T-cell (primary cell): ENCODE data around the gene FCHSD2. TPM values are rescaled to one million over a fixed set of nuclear protein-coding genes. Genes with fewer than 3 reads are reported as not detected.
A peak's percentile ranks its signal among the peaks of the same experiment; 100 is the strongest.

ENCODE experiments used
- ATAC-seq, 4 experiments: fragments of 200-7000 bp in 3 of 4; fragments of 150-1000 bp in 1 of 4; cut with Tn5 transposase; replicated peaks in 1 of 4; 1 replicate in 3 of 4; 2 replicates in 1 of 4; pipeline ENCODE4 v1.10.0; 2021; ENCODE audit warnings: moderate library complexity in 3 of 4, mild to moderate bottlenecking in 2 of 4, moderate number of reproducible peaks in 1 of 4
- CTCF ChIA-PET, 2 donors: fragments of 300-600 bp; sonication (Branson Sonifier 250); formaldehyde crosslinking; loops; one replicate each; lab custom pipeline; 2022; ENCODE audit warnings: antibody characterized with exemption in 2 of 2; lab: Charles Lee
- POLR2A ChIA-PET, 2 donors: fragments of 300-600 bp; sonication (Branson Sonifier 250); formaldehyde crosslinking; loops; one replicate each; lab custom pipeline; 2022; ENCODE audit warnings: antibody characterized with exemption in 2 of 2; lab: Charles Lee
- DNase-seq, 35 experiments: peaks; one replicate each; pipeline versions ENCODE4 v3.0.0 to v3.0.0-alpha.2; 2013 to 2023
- H3K27ac ChIP-seq: one replicate; pipeline ENCODE4 v1.5.1; 2013; ENCODE audit warnings: low read length
- H3K27me3 ChIP-seq, 2 experiments: replicated peaks in 1 of 2; 1 replicate in 1 of 2; 2 replicates in 1 of 2; pipeline versions ENCODE4 v1.6.1 to v1.7.0; 2013; ENCODE audit warnings: low read length in 1 of 2, mixed read lengths in 1 of 2; ENCODE audit not compliant: control insufficient read depth in 2 of 2, insufficient read depth in 2 of 2; ENCODE audit errors: extremely low read depth in 1 of 2
- H3K36me3 ChIP-seq, 2 donors: 1 replicate in 1 of 2; 2 replicates in 1 of 2; pipeline versions ENCODE4 v1.6.1 to v1.7.0; 2013; ENCODE audit warnings: low read length in 1 of 2; ENCODE audit not compliant: control insufficient read depth in 2 of 2, insufficient read depth in 1 of 2; ENCODE audit errors: extremely low read depth in 1 of 2
- H3K4me1 ChIP-seq, 2 experiments: 1 replicate in 1 of 2; 2 replicates in 1 of 2; pipeline versions ENCODE4 v1.6.1 to v1.7.0; 2013; ENCODE audit warnings: low read length in 2 of 2, mixed read lengths in 1 of 2; ENCODE audit not compliant: insufficient read depth in 2 of 2, control insufficient read depth in 1 of 2; ENCODE audit errors: extremely low read depth in 1 of 2
- H3K4me3 ChIP-seq, 2 donors: 1 replicate in 1 of 2; 2 replicates in 1 of 2; pipeline versions ENCODE4 v1.5.1 to v1.7.0; 2013; ENCODE audit warnings: mild to moderate bottlenecking in 2 of 2, low read length in 1 of 2, moderate library complexity in 1 of 2; ENCODE audit not compliant: control insufficient read depth in 1 of 2; ENCODE audit errors: extremely low read depth in 1 of 2
- H3K9me3 ChIP-seq: 2 replicates; pipeline ENCODE4 v1.7.0; 2013
- H3K27ac Mint-ChIP-seq, 2 donors: one replicate each; pipeline ENCODE4 v1.8.0; 2020 to 2021; ENCODE audit warnings: mild to moderate bottlenecking in 2 of 2, mixed read lengths in 2 of 2
- H3K27me3 Mint-ChIP-seq, 2 donors: one replicate each; pipeline ENCODE4 v1.8.0; 2021 to 2022; ENCODE audit warnings: mixed read lengths in 2 of 2
- H3K36me3 Mint-ChIP-seq: one replicate; pipeline ENCODE4 v1.8.0; 2021; ENCODE audit warnings: mixed read lengths
- H3K4me1 Mint-ChIP-seq, 3 donors: one replicate each; pipeline ENCODE4 v1.8.0; 2020 to 2022; ENCODE audit warnings: mixed read lengths in 3 of 3, mild to moderate bottlenecking in 1 of 3
- H3K4me3 Mint-ChIP-seq, 3 donors: one replicate each; pipeline ENCODE4 v1.8.0; 2020 to 2022; ENCODE audit warnings: mild to moderate bottlenecking in 3 of 3, mixed read lengths in 3 of 3, moderate library complexity in 3 of 3
- H3K9me3 Mint-ChIP-seq, 3 donors: one replicate each; pipeline ENCODE4 v1.8.0; 2020 to 2022; ENCODE audit warnings: mixed read lengths in 3 of 3
- WGBS: methylation state at CpG from one replicate; pipeline ENCODE4 v1.1.5; 2013; ENCODE audit warnings: missing lambda C conversion rate; ENCODE audit not compliant: insufficient coverage; 5-methylcytosine and 5-hydroxymethylcytosine counted together
- total RNA-seq, 35 experiments: library from RNA in 6 of 35; stranded (reverse) in 6 of 35; fragments of 120-200 nt in 1 of 35; gene quantifications; one replicate each; pipeline versions ENCODE4 v1.2.1 to v1.2.4 and lab custom pipeline; 2013 to 2026

FCHSD2 gene
- total RNA-seq, 5 donors from 2014 or later (not counting 1 experiment from before 2014, with no cell fraction given) = 37.0 to 53.8 (median 46.3) TPM

DNA sequence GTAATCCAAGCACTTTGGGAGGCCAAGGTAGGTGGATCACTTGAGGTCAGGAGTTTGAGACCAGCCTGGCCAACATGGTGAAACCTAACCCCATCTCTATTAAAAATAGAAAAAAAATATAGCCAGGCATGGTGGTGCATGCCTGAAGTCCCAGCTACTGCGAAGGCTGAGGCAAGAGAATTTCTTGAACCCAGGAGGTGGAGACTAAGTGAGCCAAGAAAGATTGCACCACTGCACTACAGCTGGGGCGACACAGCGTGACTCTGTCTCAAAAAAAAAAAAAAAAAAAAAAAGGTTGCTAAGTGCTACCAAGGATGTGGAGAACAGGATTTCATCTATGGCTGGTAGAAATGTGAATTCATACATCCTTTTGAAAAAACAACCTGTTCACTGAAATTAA lies 291.3 kb downstream of the FCHSD2 start:
- Histone ChIP-seq H3K9me3 (no peaks in the 10 kb centered on the region), H3K27ac (no peak overlapping the region), H3K27me3 (no peaks in the 10 kb centered on the region), H3K4me1 (no peaks in the 10 kb centered on the region), H3K36me3 (peaks cover 0 to 6% of the 10 kb centered on the region in 2 donors), H3K4me3 (no peak overlapping the region)
- WGBS = no CpG with 5 or more reads among the region's 3 CpGs
- Mint-ChIP-seq H3K36me3 (peaks cover 6% of the 10 kb centered on the region), H3K4me3 (no peak overlapping the region), H3K9me3 (no peaks in the 10 kb centered on the region), H3K27ac (no peak overlapping the region), H3K27me3 (no peaks in the 10 kb centered on the region), H3K4me1 (peaks cover 8 to 15% (median 13%) of the 10 kb centered on the region in 3 donors)
- no peak for ATAC-seq
- DNase-seq = no peak
- ChIA-PET POLR2A (no interaction called here), CTCF (no interaction called here)

DNA sequence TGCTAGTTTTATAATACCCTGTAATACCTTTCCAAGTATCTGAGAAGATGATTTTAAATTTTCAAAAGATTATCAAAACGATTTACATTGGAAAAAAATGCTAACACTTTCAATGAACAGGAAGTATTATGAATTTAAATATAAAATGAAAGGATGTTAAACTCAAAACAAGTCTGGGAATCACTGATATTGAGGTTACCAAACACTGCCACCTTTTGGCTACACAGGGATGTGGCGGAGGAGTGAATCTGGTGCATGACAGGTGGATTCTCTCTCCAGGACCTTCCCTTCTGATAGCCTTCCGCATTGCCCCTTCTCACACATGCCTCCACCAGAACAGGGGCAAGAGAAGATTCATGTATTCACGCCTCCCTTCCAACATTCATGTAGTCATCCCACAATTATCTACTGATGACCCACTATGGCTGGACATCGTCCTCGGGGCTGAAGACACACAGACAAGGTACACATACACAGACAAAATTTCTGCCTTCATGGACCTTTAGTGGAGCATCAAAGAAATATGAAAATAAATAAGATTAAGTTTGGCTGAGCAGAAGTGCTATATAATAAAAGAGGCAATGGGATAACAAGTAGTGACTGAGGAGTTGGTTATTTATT lies 293.2 kb downstream of the FCHSD2 start:
- POLR2A ChIA-PET = no interaction called here
- Mint-ChIP-seq H3K36me3 (peaks cover 16% of the 10 kb centered on the region), H3K9me3 (no peaks in the 10 kb centered on the region), H3K27ac (peak overlapping the region in 1 of 2 donors; percentile 10), H3K4me1 (peaks cover 8 to 15% (median 13%) of the 10 kb centered on the region in 3 donors), H3K27me3 (no peaks in the 10 kb centered on the region), H3K4me3 (no peak overlapping the region)
- Histone ChIP-seq H3K27ac (no peak overlapping the region), H3K36me3 (peaks cover 0 to 6% of the 10 kb centered on the region in 2 donors), H3K27me3 (no peaks in the 10 kb centered on the region), H3K4me1 (no peaks in the 10 kb centered on the region), H3K9me3 (no peaks in the 10 kb centered on the region), H3K4me3 (no peak overlapping the region)
- ATAC-seq (peak in 3 of 4 experiments; percentile 52 to 68 (median 56)), DNase-seq (peak in 24 of 35 experiments; percentile 15 to 69 (median 30))
- CTCF ChIA-PET = interaction anchor here in 1 of 2 donors (1.0 kb wide), 1 partner anchor 55 kb away, joined by 3 read pairs; the partner anchor contains the start of gene STARD10
- WGBS = 100% methylated on average over 2 of the region's 6 CpGs

DNA sequence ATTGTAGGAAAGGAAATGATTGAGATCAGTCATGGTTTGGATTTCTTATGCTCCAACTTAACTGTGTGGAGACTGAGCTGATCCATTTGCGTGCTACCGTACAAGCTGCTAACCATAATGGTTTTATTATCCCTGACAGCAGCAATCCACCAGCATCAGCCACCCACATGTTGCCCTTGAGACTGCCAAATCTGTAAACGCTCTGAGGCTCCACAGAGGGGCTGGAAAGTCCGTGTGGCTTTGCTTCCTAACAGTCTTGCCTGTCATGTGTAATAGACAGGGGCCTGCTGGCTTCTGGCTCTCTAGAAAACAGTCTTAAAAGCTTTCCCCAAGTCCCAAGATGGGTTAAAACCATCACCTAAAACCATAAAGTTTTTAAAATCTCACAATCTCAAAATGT lies 297.8 kb downstream of the FCHSD2 start:
- CTCF ChIA-PET = no interaction called here
- Mint-ChIP-seq H3K4me1 (peaks cover 5 to 7% (median 6%) of the 10 kb centered on the region in 3 donors), H3K9me3 (no peaks in the 10 kb centered on the region), H3K4me3 (no peak overlapping the region), H3K36me3 (peaks cover 42% of the 10 kb centered on the region), H3K27ac (no peak overlapping the region), H3K27me3 (no peaks in the 10 kb centered on the region)
- Histone ChIP-seq H3K27ac (no peak overlapping the region), H3K4me1 (no peaks in the 10 kb centered on the region), H3K27me3 (no peaks in the 10 kb centered on the region), H3K4me3 (no peak overlapping the region), H3K9me3 (no peaks in the 10 kb centered on the region), H3K36me3 (peaks cover 3 to 40% of the 10 kb centered on the region in 2 donors)
- WGBS = 88% methylated on average over 4 of the region's 4 CpGs
- no peak for DNase-seq
- POLR2A ChIA-PET = no interaction called here
- ATAC-seq = no peak

DNA sequence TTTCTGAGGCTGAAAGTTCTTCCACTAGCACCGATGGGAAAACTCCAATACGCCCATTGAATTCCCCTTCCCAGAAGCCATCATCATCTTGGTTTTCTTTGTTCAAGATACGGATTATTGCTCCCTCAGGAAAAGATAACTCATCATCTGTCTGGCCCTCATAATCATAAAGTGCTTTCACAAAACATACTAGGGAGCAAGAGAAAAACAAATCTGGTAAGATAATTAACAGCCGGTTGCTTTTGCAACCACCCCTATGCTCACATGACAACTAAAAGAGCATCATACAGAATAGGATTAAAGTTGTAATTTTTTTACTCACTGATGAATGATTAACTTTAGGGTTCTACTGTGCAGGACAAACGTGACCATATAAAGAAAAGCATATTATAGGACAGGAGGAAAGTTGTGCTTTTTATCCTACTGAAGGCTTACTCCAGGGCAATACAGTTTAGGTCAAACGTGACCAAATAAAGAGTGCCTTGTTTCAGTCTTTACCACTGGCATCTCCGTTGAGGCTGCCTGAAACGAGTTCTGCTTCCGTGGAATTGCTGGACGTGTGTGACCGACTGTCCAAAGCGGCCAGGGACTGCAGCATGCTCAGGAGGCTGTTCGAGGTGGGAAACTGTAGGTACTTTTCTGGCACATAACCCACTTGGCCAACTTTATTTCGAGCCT lies 299.3 kb downstream of the FCHSD2 start:
- WGBS = 95% methylated on average over 10 of the region's 14 CpGs
- H3K4me3 Mint-ChIP-seq = no peak overlapping the region
- no peaks in the 10 kb centered on the region for H3K9me3 ChIP-seq
- CTCF ChIA-PET = no interaction called here
- no peak overlapping the region for H3K27ac ChIP-seq
- ATAC-seq = no peak
- H3K9me3 Mint-ChIP-seq = no peaks in the 10 kb centered on the region
- no peaks in the 10 kb centered on the region for H3K27me3 Mint-ChIP-seq
- peaks cover 6 to 54% of the 10 kb centered on the region in 2 donors for H3K36me3 ChIP-seq
- H3K27me3 ChIP-seq = no peaks in the 10 kb centered on the region
- H3K36me3 Mint-ChIP-seq = peaks cover 52% of the 10 kb centered on the region
- H3K4me1 Mint-ChIP-seq = peaks cover 0 to 15% (median 0%) of the 10 kb centered on the region in 3 donors
- POLR2A ChIA-PET = no interaction called here
- no peak for DNase-seq
- no peaks in the 10 kb centered on the region for H3K4me1 ChIP-seq
- H3K4me3 ChIP-seq = no peak overlapping the region
- no peak overlapping the region for H3K27ac Mint-ChIP-seq

DNA sequence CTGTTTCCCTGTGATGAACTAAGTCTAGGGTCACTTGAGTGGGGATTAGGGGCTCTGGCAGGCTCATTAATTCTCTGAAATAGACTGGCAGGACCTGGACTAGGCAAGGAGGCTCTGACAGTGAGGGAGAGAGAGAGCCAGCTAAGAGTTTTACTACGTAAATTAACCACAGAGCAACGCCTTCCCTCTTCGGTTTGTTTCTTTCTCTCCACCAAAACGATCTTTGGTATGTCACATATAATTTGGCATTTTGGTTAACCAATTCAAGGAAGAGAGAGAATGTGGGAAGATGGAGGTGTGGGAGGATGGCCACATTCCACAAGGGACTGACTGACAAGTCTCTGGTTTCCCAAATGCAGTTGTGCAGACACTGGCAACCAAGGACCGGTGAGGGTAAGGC lies 300.0 kb downstream of the FCHSD2 start:
- H3K4me3 ChIP-seq = no peak overlapping the region
- POLR2A ChIA-PET = no interaction called here
- peak overlapping the region; percentile 11 to 43 for H3K27ac Mint-ChIP-seq
- H3K9me3 Mint-ChIP-seq = no peaks in the 10 kb centered on the region
- WGBS = 100% methylated on average over 1 of the region's 5 CpGs
- no peak overlapping the region for H3K4me3 Mint-ChIP-seq
- ATAC-seq = no peak
- no peak for DNase-seq
- peaks cover 0 to 15% (median 0%) of the 10 kb centered on the region in 3 donors for H3K4me1 Mint-ChIP-seq
- H3K36me3 Mint-ChIP-seq = peaks cover 52% of the 10 kb centered on the region
- no peak overlapping the region for H3K27ac ChIP-seq
- CTCF ChIA-PET = no interaction called here
- H3K9me3 ChIP-seq = no peaks in the 10 kb centered on the region
- no peaks in the 10 kb centered on the region for H3K27me3 Mint-ChIP-seq
- H3K36me3 ChIP-seq = peaks cover 9 to 60% of the 10 kb centered on the region in 2 donors
- H3K4me1 ChIP-seq = no peaks in the 10 kb centered on the region
- no peaks in the 10 kb centered on the region for H3K27me3 ChIP-seq

DNA sequence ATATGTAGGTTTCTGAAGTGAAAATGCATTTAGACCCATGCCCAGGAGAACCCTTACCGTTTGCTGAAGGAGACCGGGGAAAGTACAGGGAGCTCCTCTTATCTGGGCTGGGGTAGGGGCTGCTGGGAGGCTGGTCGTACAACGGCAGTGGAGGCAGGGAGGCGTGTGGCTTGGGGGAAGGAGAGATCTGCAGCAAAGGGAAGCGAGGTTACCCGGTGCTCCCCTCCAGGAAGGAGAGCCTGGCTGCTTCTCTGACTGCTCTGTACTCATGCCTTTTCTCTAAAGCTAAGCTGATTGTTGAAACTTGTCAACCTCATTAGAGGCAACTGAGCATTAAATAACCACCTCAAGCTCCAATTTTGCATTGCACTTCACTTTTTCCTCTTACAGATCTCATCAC lies 300.7 kb downstream of the FCHSD2 start:
- ATAC-seq = no peak
- Mint-ChIP-seq H3K27me3 (no peaks in the 10 kb centered on the region), H3K4me1 (peaks cover 0 to 15% (median 0%) of the 10 kb centered on the region in 3 donors), H3K27ac (peak overlapping the region in 1 of 2 donors; percentile 11), H3K36me3 (peaks cover 51% of the 10 kb centered on the region), H3K9me3 (no peaks in the 10 kb centered on the region), H3K4me3 (no peak overlapping the region)
- CTCF ChIA-PET = interaction anchor here in 1 of 2 donors (0.6 to 1.5 kb wide), 2 partner anchors 10 to 139 kb away, joined by 3 read pairs; no protein-coding TSS in a partner anchor
- Histone ChIP-seq H3K27ac (no peak overlapping the region), H3K36me3 (peaks cover 9 to 60% of the 10 kb centered on the region in 2 donors), H3K4me3 (no peak overlapping the region), H3K9me3 (no peaks in the 10 kb centered on the region), H3K4me1 (no peaks in the 10 kb centered on the region), H3K27me3 (no peaks in the 10 kb centered on the region)
- no peak for DNase-seq
- POLR2A ChIA-PET = no interaction called here
- WGBS = 85% methylated on average over 4 of the region's 7 CpGs
